Activated CD8-positive, alpha-beta memory T cell treated with anti-CD3 and anti-CD28 coated beads for 48 hours (primary cell): ENCODE results near the gene HES4.
"Not testable (repeated sequence)": the region's sequence is repeated elsewhere in the genome, so short reads cannot be mapped to it uniquely, and the experiment has no call there.

Experiments
- DNase-seq, 3 experiments: peaks; one replicate each; pipeline ENCODE4 v3.0.0-alpha.2; 2020; ENCODE audit warnings: low read depth in 2 of 3, low spot score in 2 of 3

HES4 gene

GRCh38 chr1:1000357-1001056, 610 bp upstream of the HES4 start:
- DNase-seq: peak in 1 of 3 experiments; percentile 66

DNA sequence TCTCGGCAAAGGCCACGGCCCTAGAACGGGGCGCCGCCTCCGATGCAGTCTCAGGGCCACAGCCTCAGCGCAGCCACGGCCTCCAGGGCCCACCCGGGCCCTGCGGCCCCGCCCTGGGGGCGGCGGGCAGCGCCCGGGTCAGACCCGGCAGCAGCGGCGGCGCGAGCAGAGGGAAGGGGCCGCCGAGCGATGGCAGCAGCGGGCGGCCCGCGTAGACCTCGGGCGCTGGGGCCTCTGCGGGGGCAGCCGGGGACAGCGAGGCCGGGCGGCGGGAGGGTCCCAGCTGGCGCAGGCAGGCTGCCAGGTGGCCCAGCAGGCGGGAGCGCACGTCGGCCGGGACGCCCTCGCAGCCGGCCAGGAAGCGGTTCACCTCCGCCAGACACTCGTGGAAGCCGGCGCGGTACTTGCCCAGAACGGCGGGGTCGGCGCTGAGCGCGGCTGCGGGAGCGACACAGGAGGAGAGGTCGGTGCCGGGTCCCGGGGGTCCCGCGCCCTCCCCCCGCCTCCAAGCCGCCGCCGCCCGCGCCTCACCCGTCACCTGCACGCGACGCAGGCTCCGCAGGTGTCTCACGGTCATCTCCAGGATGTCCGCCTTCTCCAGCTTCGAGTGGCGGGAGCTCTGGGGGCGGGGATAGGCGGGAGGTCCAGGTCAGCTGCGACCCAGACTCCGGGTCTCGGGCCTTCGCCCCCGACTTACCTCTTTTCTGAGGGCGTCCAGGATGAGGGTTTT, 737 bp downstream of the HES4 start:
- DNase-seq: no peak

DNA sequence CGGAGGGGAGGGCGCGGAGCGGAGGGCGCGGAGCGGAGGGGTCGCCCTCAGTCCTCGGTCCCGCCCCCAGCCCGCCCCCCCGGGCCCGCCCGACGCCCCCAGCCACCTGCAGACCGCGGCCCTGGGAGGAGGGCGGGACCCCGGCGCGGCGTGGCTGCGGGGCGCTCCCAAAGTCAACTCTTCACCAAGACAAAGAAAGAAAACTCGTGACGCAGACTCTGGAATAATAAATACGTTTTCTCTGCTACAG, 1.2 kb downstream of the HES4 start:
- no peak for DNase-seq

DNA sequence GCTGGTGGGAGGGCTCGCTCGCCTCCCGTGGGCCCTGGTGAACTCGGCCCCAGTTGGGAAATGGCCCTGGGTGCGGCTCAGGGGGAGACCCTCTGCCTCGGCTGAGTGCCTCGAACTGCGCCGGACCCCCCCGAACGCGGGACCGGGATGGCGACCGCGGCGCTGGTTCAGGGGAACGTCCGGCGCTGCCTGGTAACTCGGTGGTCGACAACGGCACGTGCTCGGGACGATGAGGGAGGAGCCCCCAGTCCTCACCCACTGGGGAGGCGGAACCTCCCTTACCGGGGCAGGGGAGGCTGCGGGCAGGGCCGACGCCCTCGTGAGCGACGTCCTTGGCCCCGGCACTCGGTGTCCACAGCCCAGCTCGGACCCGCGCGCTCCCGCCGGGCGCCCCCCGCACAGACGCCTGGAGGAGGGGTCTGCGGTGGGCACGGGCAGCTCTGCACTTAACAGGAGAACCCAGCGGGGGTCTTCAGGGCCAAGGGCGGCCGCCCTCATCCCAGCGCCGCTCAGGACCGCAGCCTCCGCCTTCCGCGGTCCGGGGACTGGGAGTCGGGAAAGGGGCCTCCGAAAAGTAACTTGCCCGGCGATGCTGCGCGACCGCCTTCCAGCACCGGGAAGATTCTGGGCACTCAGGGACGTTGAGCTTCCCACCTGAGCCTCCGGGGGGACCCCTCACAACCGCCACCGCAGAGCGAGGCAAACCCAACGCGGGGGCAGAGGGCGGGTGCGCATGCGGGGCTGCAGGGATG, 1.7 kb downstream of the HES4 start:
- DNase-seq: no peak

- no peak for DNase-seq
These were observed 2.2 kb downstream of the HES4 start for GRCh38 chr1:997713-997992.

DNA sequence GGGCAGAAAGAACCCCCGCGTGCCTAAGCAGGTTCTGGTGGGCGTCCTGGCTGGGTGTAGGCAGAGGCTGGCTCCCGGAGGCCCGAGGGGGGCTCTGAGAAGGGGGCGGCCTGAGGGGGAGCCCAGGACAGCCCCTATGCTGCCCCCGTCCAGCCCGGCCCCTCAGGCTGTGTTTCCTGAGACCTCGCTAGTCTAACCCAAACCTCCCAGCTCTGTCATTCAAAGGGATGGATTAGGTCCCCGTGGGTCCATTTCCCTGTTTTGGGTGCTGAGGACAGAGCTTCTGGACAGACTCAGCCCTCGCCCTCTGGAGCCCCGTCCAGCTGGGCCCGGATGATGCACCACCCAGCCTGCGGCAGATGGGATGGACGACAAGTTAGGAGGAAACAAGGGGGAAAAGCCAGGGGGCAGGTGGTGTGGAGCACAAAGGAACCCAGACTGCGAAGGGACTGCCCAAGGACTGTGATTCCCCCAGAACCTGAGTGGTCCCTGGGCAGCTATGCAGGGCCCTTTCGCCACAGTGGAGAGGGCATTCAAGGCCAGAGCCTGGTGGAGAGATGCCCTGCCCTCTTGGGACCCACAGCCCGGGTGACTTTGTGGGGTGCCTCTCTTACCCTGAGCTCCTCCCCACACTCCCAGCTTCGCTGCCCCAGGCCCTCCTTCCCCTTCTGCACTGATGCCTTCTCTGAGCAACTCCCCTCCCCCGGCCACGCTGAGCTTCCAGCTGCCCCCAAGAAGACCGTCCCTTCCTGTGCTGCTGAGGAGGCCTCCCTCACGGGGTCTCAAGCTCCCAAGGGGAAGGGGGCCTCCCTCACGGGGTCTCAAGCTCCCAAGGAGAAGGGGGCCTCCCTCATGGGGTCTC, 2.8 kb downstream of the HES4 start:
- no peak for DNase-seq

DNA sequence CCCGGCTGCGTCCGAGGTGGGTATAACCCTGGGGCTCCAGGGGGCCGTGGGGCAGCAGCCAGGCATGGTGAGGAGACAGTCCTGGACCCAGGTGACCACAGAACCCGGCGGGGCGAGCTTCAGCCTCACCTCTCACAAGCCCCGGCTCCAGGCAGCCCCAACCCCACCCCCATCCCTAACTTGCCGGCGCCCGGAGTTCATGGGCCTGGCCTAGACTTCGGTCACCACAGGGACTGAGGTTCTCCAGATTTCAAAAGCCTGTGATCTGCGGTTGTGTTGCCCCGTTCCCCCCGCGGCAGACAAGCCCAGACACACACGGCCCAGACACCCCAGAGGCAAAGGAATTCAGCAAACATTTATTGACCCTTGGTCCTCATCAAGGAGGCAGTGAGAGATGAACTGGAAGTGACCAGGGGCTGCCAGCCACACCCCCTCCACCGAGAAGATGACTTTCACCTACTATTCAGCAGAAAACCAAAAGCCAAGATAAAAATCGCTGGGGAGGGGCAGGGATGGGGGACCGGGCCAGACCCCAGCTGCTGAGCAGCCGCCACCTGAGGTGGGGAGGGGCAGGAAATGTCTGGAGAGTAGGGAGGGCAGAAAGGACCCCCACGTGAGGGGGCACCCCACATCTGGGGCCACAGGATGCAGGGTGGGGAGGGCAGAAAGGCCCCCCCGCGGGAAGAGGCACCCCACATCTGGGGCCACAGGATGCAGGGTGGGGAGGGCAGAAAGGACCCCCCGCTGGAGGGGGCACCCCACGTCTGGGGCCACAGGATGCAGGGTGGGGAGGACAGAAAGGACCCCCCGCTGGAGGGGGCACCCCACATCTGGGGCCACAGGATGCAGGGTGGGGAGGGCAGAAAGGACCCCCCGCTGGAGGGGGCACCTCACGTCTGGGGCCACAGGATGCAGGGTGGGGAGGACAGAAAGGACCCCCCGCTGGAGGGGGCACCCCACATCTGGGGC, 3.9 kb downstream of the HES4 start:
- no peak for DNase-seq

DNA sequence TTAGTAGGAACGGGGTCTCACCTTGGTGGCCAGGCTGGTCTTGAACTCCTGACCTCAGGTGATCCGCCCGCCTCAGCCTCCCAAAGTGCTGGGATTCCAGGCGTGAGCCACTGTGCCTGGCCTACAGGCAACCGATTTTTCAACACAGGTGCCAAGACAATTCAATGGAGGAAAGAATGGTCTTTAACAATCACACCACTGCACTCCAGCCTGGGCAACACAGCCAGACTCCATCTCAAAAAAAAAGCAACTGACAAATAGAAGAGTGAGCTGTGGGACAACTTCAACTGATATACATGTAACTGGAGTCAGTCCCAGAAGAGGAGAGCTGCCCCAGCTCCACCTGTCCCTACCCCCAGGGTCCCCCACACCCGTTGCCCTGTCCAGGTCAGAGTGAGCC, 5.4 kb downstream of the HES4 start:
- not testable (repeated sequence) for DNase-seq

DNA sequence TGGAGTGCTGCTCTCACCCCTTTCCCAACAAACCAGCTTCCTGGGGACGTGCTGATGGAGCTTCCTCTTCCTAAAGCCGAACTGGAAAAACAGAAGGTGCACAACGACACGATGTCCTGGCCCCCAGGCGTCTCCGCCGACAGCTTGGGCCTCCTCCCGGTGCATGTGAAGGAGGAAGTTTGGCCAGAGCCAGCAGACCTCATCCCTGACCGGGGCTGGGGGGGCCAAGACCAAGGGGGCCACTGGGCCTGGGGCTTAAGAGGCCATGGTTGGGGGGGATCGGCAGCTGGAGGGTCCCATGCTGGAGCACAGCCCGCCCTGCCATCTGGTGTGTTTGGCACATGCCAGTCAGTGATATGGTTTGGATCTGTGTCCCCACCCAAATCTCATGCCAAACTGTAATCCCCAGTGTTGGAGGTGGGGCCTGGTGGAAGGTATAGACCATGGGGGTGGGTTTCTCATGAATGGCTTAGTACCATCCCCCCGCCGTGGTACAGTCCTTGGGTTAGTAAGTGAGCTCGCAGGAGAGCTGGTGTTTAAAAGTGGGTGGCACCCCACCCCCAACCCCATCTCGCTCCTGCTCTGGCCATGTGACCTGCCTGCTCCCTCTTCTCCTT, 6.4 kb downstream of the HES4 start:
- no peak for DNase-seq

- no peak for DNase-seq
These were observed 7.5 kb downstream of the HES4 start for GRCh38 chr1:992362-992761.

- DNase-seq: no peak
These were observed 8.0 kb downstream of the HES4 start for GRCh38 chr1:991895-992294.

DNA sequence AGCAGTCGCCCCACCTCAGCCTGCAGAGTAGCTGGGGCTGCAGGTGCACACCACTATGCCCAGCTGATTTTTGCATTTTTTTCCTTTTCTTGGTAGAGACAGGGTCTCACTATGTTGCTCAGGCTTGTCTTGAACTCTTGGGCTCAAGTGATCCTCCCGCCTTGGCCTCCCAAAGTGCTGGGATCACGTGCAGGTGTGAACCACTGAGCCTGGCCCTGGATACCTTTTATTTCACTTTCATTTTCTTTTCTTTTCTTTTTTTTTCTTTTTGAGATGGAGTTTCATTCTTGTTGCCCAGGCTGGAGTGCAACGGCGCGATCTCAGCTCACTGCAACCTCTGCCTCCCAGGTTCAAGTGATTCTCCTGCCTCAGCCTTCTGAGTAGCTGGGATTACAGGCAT, 8.6 kb downstream of the HES4 start:
- DNase-seq: not testable (repeated sequence)

- not testable (repeated sequence) for DNase-seq
These were observed 11.8 kb downstream of the HES4 start for GRCh38 chr1:988061-988460.

DNA sequence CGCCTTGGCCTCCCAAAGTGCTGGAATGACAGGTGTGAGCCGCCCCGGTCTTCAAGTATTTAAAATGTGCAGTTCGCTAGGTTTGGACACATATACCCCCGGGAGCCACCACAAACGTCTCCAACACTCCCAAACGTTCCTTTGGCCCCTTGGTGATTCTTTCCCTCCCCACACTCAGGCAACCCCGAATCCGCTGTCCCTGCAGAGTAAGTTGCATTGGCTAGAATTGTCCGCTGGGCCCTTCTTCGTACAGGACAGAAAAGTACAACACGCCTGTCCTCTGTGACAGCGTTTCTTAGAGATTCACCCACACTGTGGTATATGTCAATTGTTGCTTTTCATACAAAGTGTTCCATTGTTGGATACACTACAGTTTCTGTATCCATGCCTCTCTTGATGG, 14.8 kb downstream of the HES4 start:
- DNase-seq: no peak

DNA sequence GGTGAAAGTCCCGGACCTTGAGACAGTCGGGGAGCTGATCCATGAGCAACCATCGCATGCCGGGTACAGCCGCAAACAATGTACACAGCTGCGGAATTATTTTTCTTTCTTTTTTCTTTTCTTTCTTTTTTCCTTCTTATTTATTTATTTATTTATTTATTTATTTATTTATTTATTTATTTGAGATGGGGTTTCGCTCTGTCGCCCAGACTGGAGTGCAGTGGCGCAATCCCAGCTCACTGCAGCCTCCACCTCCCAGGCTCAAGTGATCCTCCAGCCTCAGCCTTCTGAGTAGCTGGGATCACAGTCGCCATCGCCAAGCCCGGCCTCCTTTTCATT, 15.5 kb downstream of the HES4 start:
- DNase-seq: no peak

DNA sequence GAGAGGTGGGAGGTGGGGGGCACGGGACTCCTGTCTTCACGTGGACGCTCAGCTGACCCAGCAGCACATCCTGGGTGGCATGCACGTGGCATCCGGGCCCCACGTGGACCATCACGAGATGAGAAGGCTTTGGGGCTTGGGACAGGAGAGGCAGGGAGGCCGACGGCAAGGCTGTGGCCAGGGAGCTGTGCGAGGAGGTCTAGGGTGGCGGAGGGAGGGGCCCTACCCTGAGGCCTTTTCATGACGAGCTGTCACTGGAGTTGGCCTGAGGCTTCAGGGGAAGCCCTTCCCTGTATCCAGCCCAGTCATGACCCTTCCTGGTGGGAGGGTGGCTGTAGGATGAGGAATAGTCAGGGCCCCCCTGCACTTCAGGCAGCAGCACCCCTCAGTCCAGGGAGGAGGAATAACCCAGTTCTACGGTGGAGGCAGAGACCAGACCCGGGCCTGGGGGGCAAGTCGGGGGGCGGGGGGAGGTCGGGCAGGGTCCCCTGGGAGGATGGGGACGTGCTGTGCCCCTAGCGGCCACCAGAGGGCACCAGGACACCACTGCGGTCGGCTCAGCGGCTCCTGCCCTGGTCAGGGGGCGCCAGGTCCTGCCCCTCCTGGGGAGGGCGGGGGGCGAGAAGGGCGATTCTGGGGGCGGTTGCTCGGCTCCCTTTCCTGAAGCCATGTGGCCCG, 16.0 kb downstream of the HES4 start:
- peak in 1 of 3 experiments; percentile 61 for DNase-seq

- DNase-seq: no peak
These were observed 17.0 kb downstream of the HES4 start for GRCh38 chr1:982765-983436.

GRCh38 chr1:981955-982558, 17.8 kb downstream of the HES4 start, which contains the start of gene PERM1:
TSS of gene PERM1 (minus strand) at chr1:982093. CDS start at chr1:981029, 1,064 bp downstream.
- no peak for DNase-seq
